GM18505 (cell line): ENCODE results near the gene ICA1.

Source experiments
- ATAC-seq: cut with Tn5 transposase; IDR thresholded peaks from one replicate; pipeline ENCODE4 v1.9.1; 2021; ENCODE audit not compliant: unreplicated experiment
- POLR2A ChIP-seq: IDR thresholded peaks from 4 replicates; pipeline ENCODE4 v1.6.1; 2011; ENCODE audit warnings: borderline replicate concordance; ENCODE audit not compliant: insufficient read depth, insufficient read length; ENCODE audit errors: extremely low read depth

ICA1 gene

GRCh38 chr7:8212638-8213037 lies 49.3 kb downstream of the ICA1 start:
- no peak for ATAC-seq
- no peak for TF ChIP-seq POLR2A

GRCh38 chr7:8211725-8212096 lies 50.3 kb downstream of the ICA1 start:
- no peak for ATAC-seq
- no peak for TF ChIP-seq POLR2A

GRCh38 chr7:8210845-8211724 lies 50.9 kb downstream of the ICA1 start:
- no peak for TF ChIP-seq POLR2A
- no peak for ATAC-seq

GRCh38 chr7:8209353-8209752 lies 52.6 kb downstream of the ICA1 start:
- TF ChIP-seq POLR2A = no peak
- no peak for ATAC-seq

GRCh38 chr7:8208816-8209215 lies 53.2 kb downstream of the ICA1 start:
- TF ChIP-seq POLR2A = no peak
- ATAC-seq = no peak

- no peak for TF ChIP-seq POLR2A
- no peak for ATAC-seq
Observed at GRCh38 chr7:8206956-8207355, 55.0 kb downstream of the ICA1 start.

- no peak for TF ChIP-seq POLR2A
- ATAC-seq = no peak
Observed at GRCh38 chr7:8205537-8205936, 56.4 kb downstream of the ICA1 start.

- no peak for TF ChIP-seq POLR2A
- ATAC-seq = no peak
Observed at GRCh38 chr7:8205031-8205387, 57.0 kb downstream of the ICA1 start.

GRCh38 chr7:8204339-8205030 lies 57.5 kb downstream of the ICA1 start:
- no peak for ATAC-seq
- TF ChIP-seq POLR2A = no peak

GRCh38 chr7:8201846-8202441 lies 60.0 kb downstream of the ICA1 start:
- no peak for TF ChIP-seq POLR2A
- ATAC-seq = no peak

- no peak for TF ChIP-seq POLR2A
- no peak for ATAC-seq
Observed at GRCh38 chr7:8200717-8201116, 61.2 kb downstream of the ICA1 start.

GRCh38 chr7:8200316-8200715 lies 61.7 kb downstream of the ICA1 start:
- no peak for TF ChIP-seq POLR2A
- no peak for ATAC-seq

- no peak for ATAC-seq
- TF ChIP-seq POLR2A = no peak
Observed at GRCh38 chr7:8197994-8198698, 63.8 kb downstream of the ICA1 start.
